NCI-H187 treated with DMSO at 0.1 percent for 48 hours (cell line): ENCODE data around the gene ZC3H15.

ENCODE experiments used
- DNase-seq: peaks from one replicate; lab custom pipeline; 2025; lab: John Stamatoyannopoulos, UW

Gene ZC3H15

DNA sequence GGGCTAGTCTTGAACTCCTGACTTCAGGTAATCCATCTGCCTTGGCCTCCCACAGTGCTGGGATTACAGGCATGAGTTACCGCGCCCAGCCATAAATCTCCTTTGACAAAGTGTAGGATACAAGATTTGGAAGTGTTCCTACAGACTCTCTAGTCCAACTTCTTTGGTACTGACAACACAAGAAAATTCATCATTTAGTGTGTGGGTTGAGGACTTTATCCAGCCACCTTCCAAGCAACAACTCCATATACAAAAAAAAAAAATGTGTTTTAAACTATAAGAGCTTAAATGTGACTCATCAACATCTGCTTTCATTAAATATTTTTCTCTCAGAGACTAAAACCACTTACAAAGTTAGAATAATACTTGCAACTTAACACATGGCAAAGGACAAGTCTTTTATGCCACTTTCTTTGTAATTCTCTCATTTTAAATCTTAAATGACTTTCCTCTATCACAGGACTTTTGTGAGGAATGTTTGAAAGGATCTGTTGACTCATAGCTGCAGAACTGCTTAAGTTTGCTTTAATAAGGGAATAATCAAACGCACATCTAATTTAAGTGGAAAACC, 57.6 kb downstream of the ZC3H15 start:
- no peak for DNase-seq

DNA sequence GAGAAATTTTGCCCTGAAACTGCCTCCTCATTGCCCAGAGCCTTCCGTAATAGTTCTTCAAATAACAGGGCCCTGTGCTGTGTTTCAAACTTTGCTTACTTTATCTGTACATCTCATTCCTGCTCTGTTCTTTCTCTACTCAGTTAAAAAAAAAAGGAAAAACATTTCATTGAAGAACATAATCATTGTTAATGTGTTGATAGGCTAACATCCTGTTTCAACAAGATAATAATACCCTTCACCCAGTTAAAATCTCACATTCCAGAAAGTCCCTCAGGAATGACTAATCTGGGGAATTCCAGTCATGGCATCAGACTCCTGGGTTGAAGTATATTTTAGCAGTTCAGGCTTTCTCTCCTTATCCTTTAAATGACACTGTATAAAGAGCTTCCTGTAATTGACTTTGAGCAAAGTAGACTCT, 58.2 kb downstream of the ZC3H15 start:
- DNase-seq: no peak

DNA sequence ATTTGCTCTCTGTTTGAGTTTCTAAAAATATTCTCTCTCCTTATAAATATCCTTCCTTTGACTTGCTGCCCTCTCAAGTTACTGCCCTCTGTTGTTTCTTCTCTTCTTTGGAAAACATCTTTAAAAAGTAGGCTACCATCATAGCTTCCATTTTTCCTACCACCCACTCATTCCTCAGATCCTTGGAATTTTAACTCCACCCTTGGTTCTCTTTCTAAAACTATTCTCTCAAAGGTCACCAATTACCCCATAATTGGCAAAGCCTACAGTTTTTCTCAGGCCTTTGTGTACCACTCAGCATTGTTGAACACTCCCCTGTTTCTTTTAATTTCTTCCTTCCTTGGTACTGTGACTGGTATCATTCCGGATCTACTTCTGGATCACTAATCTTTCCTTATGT, 60.8 kb downstream of the ZC3H15 start:
- DNase-seq: no peak

DNA sequence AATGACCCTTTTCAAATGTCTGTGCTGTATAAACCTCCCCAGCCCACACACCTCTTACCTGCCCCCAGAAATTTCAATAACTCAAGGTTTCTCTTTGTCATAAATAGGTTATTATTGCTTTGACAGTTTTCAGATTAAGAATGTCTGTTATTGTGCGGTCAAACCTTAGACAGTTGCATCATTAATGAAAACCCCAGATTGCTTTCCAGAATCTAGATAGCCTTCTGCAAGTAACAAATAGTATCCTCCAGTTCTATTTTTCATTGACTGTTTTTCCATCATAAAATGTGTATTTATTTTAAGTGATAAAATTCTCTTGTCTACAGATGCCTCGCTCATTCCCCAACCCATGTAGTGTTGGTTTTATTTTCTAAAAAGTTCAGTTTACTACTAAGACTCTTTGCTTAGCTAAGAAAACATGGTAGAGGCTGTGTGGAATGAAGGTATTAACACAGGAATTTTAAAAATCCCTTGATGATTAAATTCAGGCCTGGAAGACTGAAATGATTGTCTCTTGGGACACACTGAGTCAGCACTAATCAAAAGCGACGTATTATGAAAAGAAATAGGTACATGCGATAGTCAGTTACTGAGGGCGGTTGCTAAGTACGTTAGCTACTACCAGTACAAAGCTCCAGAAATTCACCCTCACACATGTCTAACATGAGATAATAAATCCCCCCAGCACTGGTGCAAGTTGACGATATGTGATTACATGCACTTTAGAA, 65.4 kb downstream of the ZC3H15 start:
- no peak for DNase-seq

DNA sequence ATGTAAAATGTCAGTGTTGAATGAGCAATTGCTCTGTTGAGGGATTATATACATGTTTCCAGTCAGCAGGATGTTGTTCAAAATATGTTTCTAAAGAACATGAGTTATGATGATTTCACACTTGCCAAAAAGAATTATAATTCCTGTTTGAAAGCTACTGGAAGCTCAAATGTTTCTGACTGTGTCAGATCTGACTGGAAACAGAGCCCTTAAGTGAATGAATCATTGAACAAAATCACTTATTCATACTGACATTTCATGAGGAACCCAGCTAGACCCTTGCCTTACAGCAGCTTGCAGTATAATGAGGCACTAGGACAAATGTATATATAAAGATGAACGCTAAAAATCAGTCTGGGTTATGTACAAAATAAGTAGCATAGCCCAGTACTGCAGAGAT, 68.4 kb downstream of the ZC3H15 start:
- no peak for DNase-seq

DNA sequence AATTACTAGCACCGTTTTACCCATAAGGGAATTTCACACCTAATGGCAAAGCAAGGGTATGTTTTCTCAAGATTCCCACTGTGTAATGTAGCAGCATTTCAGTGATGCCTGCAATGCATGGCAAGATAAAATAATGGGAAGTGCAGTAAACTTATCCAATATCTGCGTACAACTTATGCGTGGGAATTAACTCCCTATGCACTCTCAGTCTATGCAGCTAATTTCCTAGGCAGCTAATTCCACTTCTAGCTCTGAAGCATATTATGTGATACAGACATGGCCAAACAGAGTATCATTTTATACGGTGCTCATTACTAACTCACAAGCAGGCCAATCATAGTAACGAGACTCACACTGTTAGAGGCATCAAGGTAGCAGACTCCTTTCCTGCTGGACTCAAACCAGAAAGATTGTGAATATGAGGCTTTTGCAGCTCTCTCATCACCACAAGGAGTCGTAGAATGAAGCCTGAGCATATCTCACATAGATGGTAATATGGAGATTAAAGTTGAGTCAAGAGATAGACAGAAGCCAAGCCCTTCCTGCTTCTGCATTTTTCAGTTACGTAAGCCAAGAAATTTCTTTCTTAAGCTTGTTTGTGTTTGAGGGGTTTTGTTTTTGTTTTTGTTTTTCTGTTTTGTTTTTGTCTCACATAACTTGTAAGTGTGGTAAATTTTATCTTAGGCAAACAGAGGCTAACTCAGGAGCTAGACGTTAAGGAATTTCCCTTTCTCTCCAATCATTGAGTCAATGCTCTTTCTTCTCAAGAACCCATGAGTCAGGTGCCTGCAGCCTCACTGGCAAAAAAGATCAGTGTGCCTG, 69.0 kb downstream of the ZC3H15 start:
- DNase-seq: no peak

DNA sequence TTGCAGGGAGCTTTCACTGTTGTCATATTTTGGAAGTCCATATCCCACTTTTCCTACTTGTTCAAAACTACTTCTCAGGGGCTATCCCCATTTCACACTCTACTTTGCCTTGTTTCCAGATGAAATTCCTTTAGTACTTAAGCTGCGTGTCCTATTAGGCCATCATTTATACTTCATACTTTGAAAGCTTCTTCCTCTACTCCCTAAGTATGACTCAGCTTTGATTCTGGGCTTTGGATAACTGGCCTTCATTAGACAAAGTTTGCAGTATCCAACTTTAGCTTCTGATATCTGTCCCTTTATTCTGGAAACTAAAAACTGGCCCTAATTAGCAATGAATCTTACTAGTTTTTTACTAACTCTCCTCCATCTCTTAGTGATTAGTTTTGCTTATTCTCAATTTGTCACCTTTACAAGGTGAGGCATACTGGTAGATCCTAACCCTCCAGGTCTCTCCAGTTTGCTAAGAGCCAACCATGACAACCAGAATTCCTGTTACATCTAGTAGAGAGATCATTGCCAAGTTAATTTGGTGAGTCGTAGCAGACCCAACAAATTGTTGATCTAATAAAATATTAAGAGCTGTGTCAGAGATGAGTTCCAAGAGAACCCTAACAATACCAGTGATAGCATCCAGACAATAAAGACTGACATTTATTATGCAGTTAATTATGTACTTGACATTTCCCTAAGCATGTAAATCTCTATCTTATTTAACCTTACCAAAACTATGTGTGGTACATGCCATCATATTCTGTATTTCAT, 72.6 kb downstream of the ZC3H15 start:
- no peak for DNase-seq
